GM12875 (cell line): Measurements from ENCODE around the gene SERINC5.

Experiments
- H3K4me3 ChIP-seq: one replicate; pipeline ENCODE4 v1.5.1; 2011; ENCODE audit warnings: low read depth, low read length, control low read depth
- CTCF ChIP-seq: IDR thresholded peaks from 2 replicates; pipeline ENCODE4 v1.5.1; 2011; ENCODE audit warnings: low read depth, mild to moderate bottlenecking, control low read depth, inconsistent platforms, low read length, moderate library complexity, borderline replicate concordance; ENCODE audit not compliant: insufficient read depth

SERINC5 gene

GRCh38 chr5:80125962-80126480 is 129.8 kb downstream of the SERINC5 start:
- no peak for TF ChIP-seq CTCF
- no peak overlapping the region for H3K4me3 ChIP-seq

GRCh38 chr5:80125022-80125961 is 130.6 kb downstream of the SERINC5 start:
- TF ChIP-seq CTCF = no peak
- H3K4me3 ChIP-seq = no peak overlapping the region

GRCh38 chr5:80124121-80124918 is 131.5 kb downstream of the SERINC5 start:
- TF ChIP-seq CTCF = no peak

GRCh38 chr5:80122579-80122978 is 133.3 kb downstream of the SERINC5 start:
- H3K4me3 ChIP-seq = no peak overlapping the region
- no peak for TF ChIP-seq CTCF

More at GRCh38 chr5:80124121-80124918, 131.5 kb downstream of the SERINC5 start:
- no peak overlapping the region for H3K4me3 ChIP-seq

- no peak for TF ChIP-seq CTCF
- H3K4me3 ChIP-seq = no peak overlapping the region
Measured at GRCh38 chr5:80119372-80119771, 136.5 kb downstream of the SERINC5 start.

- TF ChIP-seq CTCF = no peak
- H3K4me3 ChIP-seq = no peak overlapping the region
Measured at GRCh38 chr5:80117446-80117845, 138.4 kb downstream of the SERINC5 start.
